Adrenal gland (tissue), 12 donors: ENCODE results near the gene NPAS4. TPM values are rescaled to one million over a fixed set of nuclear protein-coding genes. Genes with fewer than 3 reads are reported as not detected.

Source experiments
- DNase-seq, 7 donors: peaks; one replicate each; pipeline ENCODE4 v3.0.0-alpha.2; 2019 to 2020
- H3K27ac ChIP-seq, 5 donors: fragments of 200-600 bp; sonication (generic) in 4 of 5; 1 replicate in 3 of 5; 2 replicates in 2 of 5; pipeline versions ENCODE4 v1.5.1 to v1.8.0; 2016 to 2020; ENCODE audit warnings: mild to moderate bottlenecking in 1 of 5
- H3K27me3 ChIP-seq: fragments of 200-600 bp; 2 replicates; pipeline ENCODE4 v1.8.0; 2021
- H3K36me3 ChIP-seq, 2 donors: fragments of 200-600 bp; replicated peaks in 1 of 2; 1 replicate in 1 of 2; 2 replicates in 1 of 2; pipeline versions ENCODE4 v1.5.1 to v1.8.0; 2018 to 2022
- H3K4me1 ChIP-seq, 2 donors: fragments of 200-600 bp; replicated peaks in 1 of 2; 1 replicate in 1 of 2; 2 replicates in 1 of 2; pipeline versions ENCODE4 v1.5.1 to v1.8.0; 2018 to 2021
- H3K4me3 ChIP-seq, 4 donors: fragments of 200-600 bp; sonication (generic) in 3 of 4; one replicate each; pipeline ENCODE4 v1.5.1; 2016 to 2018
- H3K9me3 ChIP-seq, 3 donors: fragments of 200-600 bp; sonication (generic) in 1 of 3; replicated peaks in 1 of 3; 1 replicate in 2 of 3; 2 replicates in 1 of 3; pipeline versions ENCODE4 v1.5.1 to v1.8.0; 2016 to 2021
- POLR2A ChIP-seq, 2 donors: fragments of 450-650 bp; IDR thresholded peaks; one replicate each; pipeline ENCODE4 v1.6.1; 2017; ENCODE audit warnings: antibody characterized with exemption in 2 of 2, mild to moderate bottlenecking in 2 of 2, moderate library complexity in 1 of 2
- WGBS, 4 donors: extraction: QIAGEN DNeasy Blood & Tissue Kit in 2 of 4; methylation state at CpG; one replicate each; pipeline versions ENCODE4 v1.1.5 to v1.1.7; 2013 to 2017; 5-methylcytosine and 5-hydroxymethylcytosine counted together
- intact Hi-C, 2 donors: fragments of 100-400 bp; cut with DNase I; formaldehyde crosslinking; loops; one replicate each; pipeline versions ENCODE4 v1.14.1 to v1.15.0; 2022 to 2023
- polyA plus RNA-seq, 3 donors: library from polyadenylated mRNA; stranded (reverse); fragments of 200-250 nt in 2 of 3; fragments of 350-450 nt in 1 of 3; fragmentation: Illumina TruSeq in 1 of 3; extraction: RNeasy Lipid Tissue Mini Kit (QIAGEN cat#74804) in 1 of 3; gene quantifications; one replicate each; pipeline ENCODE4 v1.2.3, GENCODE V29; 2013 to 2014
- total RNA-seq, 9 donors: library from RNA; depleted of rRNA in 4 of 9; stranded (reverse); fragments of >200 nt in 4 of 9; fragments of 120-200 nt in 1 of 9; fragmentation: NEBNext Ultra II Directional in 1 of 9; extraction: Animal tissue kit (Norgen Biotek cat#: 25700) in 1 of 9; gene quantifications; one replicate each; pipeline versions ENCODE4 v1.1.0 to v1.2.4, GENCODE V29; 2013 to 2023
- TF ChIP-seq, protein P1 (sequence below), 6 experiments: fragments of 450-650 bp in 4 of 6; fragments of 200-600 bp in 2 of 6; sonication (generic) in 1 of 6; IDR thresholded peaks; 1 replicate in 5 of 6; 2 replicates in 1 of 6; pipeline versions ENCODE4 v1.5.1 to v1.8.0; 2016 to 2021; ENCODE audit warnings: antibody characterized with exemption in 6 of 6, mild to moderate bottlenecking in 2 of 6, moderate library complexity in 1 of 6
- donor health status: healthy with polysubstance abuse.
- donor health status: Bipolar disorder and iron deficiency.
- donor health status: DM: yes; HTN: yes; CAD: no.
- donor health status: DM: no; HTN: no; CAD: no.
- donor health status: DM: no; HTN: no; CAD: no.
- donor health status: DM: yes; HTN: yes; CAD: no.

The NPAS4 gene
- total and polyA plus RNA-seq, 12 donors, result 0.06 to 0.72 (median 0.36) TPM; not detected in 6

DNA sequence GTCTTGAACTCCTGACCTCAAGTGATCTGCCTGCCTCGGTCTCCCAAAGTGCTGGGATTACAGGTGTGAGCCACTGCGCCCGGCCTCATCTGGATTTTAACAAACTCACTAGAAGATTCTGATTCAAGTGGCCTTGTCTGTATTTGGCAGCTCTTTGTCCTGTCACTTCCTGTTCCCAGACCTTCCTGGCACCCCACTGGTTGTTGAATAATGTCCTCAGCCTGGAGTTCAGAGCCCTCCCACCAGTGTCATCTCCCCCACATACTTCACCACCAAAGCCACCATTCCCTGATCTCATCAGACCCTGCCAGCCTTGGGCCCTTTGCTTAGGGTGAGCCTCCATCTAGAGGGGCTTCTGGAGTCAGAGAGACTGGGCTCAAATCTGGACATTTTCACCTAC is 49.2 kb downstream of the NPAS4 start:
- WGBS, 4 donors, result 67 to 90% (median 83%) methylated on average over 2 to 3 of the region's 3 CpGs
- no peak for TF ChIP-seq POLR2A (IDR thresholded peaks at IDR 0.05)
- TF ChIP-seq, protein P1, sequence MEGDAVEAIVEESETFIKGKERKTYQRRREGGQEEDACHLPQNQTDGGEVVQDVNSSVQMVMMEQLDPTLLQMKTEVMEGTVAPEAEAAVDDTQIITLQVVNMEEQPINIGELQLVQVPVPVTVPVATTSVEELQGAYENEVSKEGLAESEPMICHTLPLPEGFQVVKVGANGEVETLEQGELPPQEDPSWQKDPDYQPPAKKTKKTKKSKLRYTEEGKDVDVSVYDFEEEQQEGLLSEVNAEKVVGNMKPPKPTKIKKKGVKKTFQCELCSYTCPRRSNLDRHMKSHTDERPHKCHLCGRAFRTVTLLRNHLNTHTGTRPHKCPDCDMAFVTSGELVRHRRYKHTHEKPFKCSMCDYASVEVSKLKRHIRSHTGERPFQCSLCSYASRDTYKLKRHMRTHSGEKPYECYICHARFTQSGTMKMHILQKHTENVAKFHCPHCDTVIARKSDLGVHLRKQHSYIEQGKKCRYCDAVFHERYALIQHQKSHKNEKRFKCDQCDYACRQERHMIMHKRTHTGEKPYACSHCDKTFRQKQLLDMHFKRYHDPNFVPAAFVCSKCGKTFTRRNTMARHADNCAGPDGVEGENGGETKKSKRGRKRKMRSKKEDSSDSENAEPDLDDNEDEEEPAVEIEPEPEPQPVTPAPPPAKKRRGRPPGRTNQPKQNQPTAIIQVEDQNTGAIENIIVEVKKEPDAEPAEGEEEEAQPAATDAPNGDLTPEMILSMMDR (IDR thresholded peaks at IDR 0.05), result no peak
- intact Hi-C loops, result no loop called here
- DNase-seq, result no peak
- Histone ChIP-seq H3K4me3 (no peak overlapping the region), H3K36me3 (peaks cover 0 to 24% of the 10 kb centered on the region in 2 donors), H3K27me3 (no peaks in the 10 kb centered on the region), H3K27ac (no peak overlapping the region), H3K9me3 (no peaks in the 10 kb centered on the region), H3K4me1 (peaks cover 7 to 10% of the 10 kb centered on the region in 2 donors)

DNA sequence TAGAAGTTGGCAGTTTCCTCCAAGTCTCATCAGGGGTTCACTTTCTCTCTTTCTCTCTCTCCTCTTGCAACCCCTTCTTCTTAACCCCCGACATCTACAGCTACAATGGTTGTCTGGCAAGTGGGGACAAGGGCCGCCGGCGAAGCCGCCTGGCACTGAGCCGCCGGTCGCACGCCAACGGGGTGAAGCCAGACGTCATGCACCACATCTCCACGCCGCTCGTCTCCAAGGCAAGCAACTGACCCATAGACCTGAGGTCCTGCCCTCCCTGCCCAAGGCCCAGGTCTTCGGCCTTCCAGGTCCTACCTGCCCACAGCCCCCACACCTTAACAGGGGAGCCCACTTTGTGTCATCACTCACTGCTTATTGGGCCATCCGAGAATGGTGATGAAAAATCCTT is 50.3 kb downstream of the NPAS4 start:
- Histone ChIP-seq H3K4me1 (peaks cover 7 to 10% of the 10 kb centered on the region in 2 donors), H3K27me3 (no peaks in the 10 kb centered on the region), H3K27ac (no peak overlapping the region), H3K4me3 (no peak overlapping the region), H3K9me3 (no peaks in the 10 kb centered on the region), H3K36me3 (peaks cover 0 to 28% of the 10 kb centered on the region in 2 donors)
- intact Hi-C loops, result no loop called here
- no peak for DNase-seq
- no peak for TF ChIP-seq POLR2A (IDR thresholded peaks at IDR 0.05)
- TF ChIP-seq, protein P1 (IDR thresholded peaks at IDR 0.05), result no peak
- 95 to 99% (median 97%) methylated on average over 16 of the region's 16 CpGs for WGBS, 4 donors

DNA sequence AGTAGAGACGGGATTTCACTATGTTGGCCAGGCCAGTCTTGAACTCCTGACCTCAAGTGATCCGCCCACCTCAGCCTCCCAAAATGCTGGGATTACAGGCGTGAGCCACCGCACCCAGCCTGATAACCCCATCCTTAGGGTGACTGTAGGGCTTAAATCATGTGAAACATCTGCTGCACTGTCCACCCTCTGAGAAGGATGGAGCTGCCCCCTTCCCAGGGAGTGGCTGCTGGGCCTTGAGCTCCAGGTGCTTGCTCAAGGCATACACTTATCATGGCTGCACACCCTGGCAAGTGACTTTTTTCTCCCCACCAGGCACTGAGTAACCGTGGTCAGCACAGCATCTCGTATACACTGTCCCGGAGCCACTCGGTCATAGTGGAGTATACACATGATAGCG is 51.2 kb downstream of the NPAS4 start:
- 87 to 91% (median 90%) methylated on average over 9 of the region's 9 CpGs for WGBS, 4 donors
- H3K36me3 ChIP-seq, result peaks cover 0 to 28% of the 10 kb centered on the region in 2 donors

DNA sequence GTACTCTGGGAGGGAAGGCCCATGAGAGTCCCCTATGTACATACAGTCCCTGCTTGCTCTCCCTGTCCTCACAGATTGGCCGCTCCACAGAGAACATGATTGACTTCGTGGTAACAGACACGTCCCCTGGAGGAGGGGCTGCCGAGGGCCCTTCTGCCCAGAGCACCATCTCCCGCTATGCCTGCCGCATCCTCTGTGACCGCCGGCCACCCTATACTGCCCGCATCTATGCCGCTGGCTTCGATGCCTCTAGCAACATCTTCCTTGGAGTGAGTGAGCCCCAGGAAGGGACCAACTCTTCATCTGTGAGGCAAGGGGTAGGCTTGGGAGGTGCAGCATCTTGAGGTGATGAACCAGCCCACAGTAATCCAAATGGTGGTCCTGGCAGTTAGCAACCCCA is 52.3 kb downstream of the NPAS4 start:
- intact Hi-C loops, result no loop called here
- DNase-seq, result no peak
- 86 to 97% (median 93%) methylated on average over 11 of the region's 11 CpGs for WGBS, 4 donors
- peaks cover 0 to under 1% of the 10 kb centered on the region in 2 donors for H3K4me1 ChIP-seq
- H3K9me3 ChIP-seq, result no peaks in the 10 kb centered on the region
- H3K36me3 ChIP-seq, result peaks cover 0 to 28% of the 10 kb centered on the region in 2 donors
- H3K27me3 ChIP-seq, result no peaks in the 10 kb centered on the region
- H3K4me3 ChIP-seq, result no peak overlapping the region
- no peak overlapping the region for H3K27ac ChIP-seq
- no peak for TF ChIP-seq POLR2A (IDR thresholded peaks at IDR 0.05)
- TF ChIP-seq, protein P1 (IDR thresholded peaks at IDR 0.05), result no peak

More for the DNA sequence above, 51.2 kb downstream of the NPAS4 start:
- no peak for TF ChIP-seq POLR2A (IDR thresholded peaks at IDR 0.05)
- TF ChIP-seq, protein P1 (IDR thresholded peaks at IDR 0.05), result no peak
- Histone ChIP-seq H3K27me3 (no peaks in the 10 kb centered on the region), H3K4me1 (peaks cover 7 to 10% of the 10 kb centered on the region in 2 donors), H3K4me3 (no peak overlapping the region), H3K27ac (no peak overlapping the region), H3K9me3 (no peaks in the 10 kb centered on the region)
- intact Hi-C loops, result no loop called here
- DNase-seq, result no peak
